Measurements from ENCODE around the gene RSRC1.

DNA sequence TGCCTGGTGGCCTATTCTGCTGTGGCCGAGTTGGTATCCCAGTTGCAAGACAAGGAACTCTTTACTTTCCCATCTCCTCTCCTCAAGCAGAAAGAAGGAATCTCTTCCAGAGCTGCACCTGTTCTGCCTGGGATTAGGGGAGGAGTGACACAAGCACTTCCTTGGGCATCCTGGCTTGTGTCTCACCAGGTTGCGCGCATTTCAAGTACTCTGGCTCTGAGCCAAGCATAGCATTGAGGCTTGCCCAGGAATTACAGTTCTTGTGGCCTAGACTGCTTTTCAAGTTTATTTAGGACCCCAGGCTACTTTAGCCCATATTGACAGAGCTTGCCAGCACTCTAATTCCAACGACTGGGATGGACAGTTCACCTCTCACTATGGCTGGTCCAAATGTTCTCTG lies 150.5 kb downstream of the RSRC1 start:
- TF ChIP-seq CTCF (IDR thresholded peaks at IDR 0.05) = no peak
- no peak for TF ChIP-seq POLR2A (IDR thresholded peaks at IDR 0.05)
